HEK293 (cell line): Measurements from ENCODE around the gene INO80.
A peak's percentile ranks its signal among the peaks of the same experiment; 100 is the strongest.

ENCODE experiments used
- CTCF ChIA-PET: fragments of 350-600 bp; formaldehyde crosslinking; extraction: SDS; loops from one replicate; lab custom pipeline; 2021; ENCODE audit warnings: antibody characterized with exemption; lab: Yijun Ruan, JAX
- POLR2A ChIA-PET: fragments of 300-600 bp; formaldehyde crosslinking; extraction: SDS; loops from one replicate; lab custom pipeline; 2020; ENCODE audit warnings: antibody characterized with exemption, inconsistent platforms; lab: Yijun Ruan, JAX
- H3K27ac ChIP-seq: fragments of 200-500 bp; sonication (Bioruptor generic); 2 replicates; pipeline ENCODE4 v1.5.1; 2014; ENCODE audit warnings: low read depth, low read length, control low read depth, inconsistent platforms; ENCODE audit errors: extremely low read depth
- H3K36me3 ChIP-seq, 2 experiments: fragments of 200-500 bp in 1 of 2; sonication (Bioruptor generic) in 1 of 2; 1 replicate in 1 of 2; 2 replicates in 1 of 2; pipeline ENCODE4 v1.5.1; 2014 to 2017; ENCODE audit warnings: inconsistent platforms in 2 of 2, low read length in 2 of 2; ENCODE audit not compliant: control insufficient read depth in 2 of 2, insufficient read depth in 1 of 2
- H3K4me1 ChIP-seq: fragments of 200-500 bp; sonication (Bioruptor generic); 2 replicates; pipeline ENCODE4 v1.5.1; 2014; ENCODE audit warnings: mild to moderate bottlenecking, low read length, inconsistent platforms; ENCODE audit not compliant: control insufficient read depth, insufficient read depth
- H3K4me3 ChIP-seq: 2 replicates; pipeline ENCODE4 v1.5.1; 2011; ENCODE audit warnings: low read depth, mild to moderate bottlenecking, control low read depth, low read length, moderate library complexity
- H3K9me3 ChIP-seq: fragments of 200-500 bp; sonication (Bioruptor generic); 2 replicates; pipeline ENCODE4 v1.5.1; 2014; ENCODE audit warnings: low read depth, low read length, inconsistent platforms; ENCODE audit not compliant: control insufficient read depth, insufficient read depth
- BCL6B ChIP-seq: fragments of 450-650 bp; formaldehyde crosslinking; IDR thresholded peaks from 2 replicates; pipeline ENCODE4 v1.5.1; 2017; ENCODE audit warnings: missing biosample characterization, missing genetic modification characterization
- FEZF1 ChIP-seq: fragments of 450-650 bp; formaldehyde crosslinking; IDR thresholded peaks from 2 replicates; pipeline ENCODE4 v1.5.1; 2016; ENCODE audit warnings: missing biosample characterization, missing genetic modification characterization
- GFI1B ChIP-seq: fragments of 450-650 bp; formaldehyde crosslinking; IDR thresholded peaks from 2 replicates; pipeline ENCODE4 v1.5.1; 2016; ENCODE audit warnings: missing biosample characterization, missing genetic modification characterization
- HIC1 ChIP-seq: fragments of 450-650 bp; formaldehyde crosslinking; IDR thresholded peaks from 2 replicates; pipeline ENCODE4 v1.5.1; 2016; ENCODE audit warnings: missing biosample characterization, missing genetic modification characterization
- KLF7 ChIP-seq: fragments of 450-650 bp; formaldehyde crosslinking; IDR thresholded peaks from 2 replicates; pipeline ENCODE4 v1.5.1; 2016; ENCODE audit warnings: missing biosample characterization, missing genetic modification characterization, borderline replicate concordance
- PRDM10 ChIP-seq: fragments of 450-650 bp; formaldehyde crosslinking; IDR thresholded peaks from 2 replicates; pipeline ENCODE4 v1.5.1; 2016; ENCODE audit warnings: missing biosample characterization, missing genetic modification characterization
- SETDB1 ChIP-seq: IDR thresholded peaks from one replicate; pipeline ENCODE4 v1.6.1; 2017; ENCODE audit warnings: mild to moderate bottlenecking, low read length, moderate library complexity, mixed read lengths; ENCODE audit not compliant: insufficient read length
- SP7 ChIP-seq: fragments of 450-650 bp; formaldehyde crosslinking; IDR thresholded peaks from 2 replicates; pipeline ENCODE4 v1.5.1; 2016; ENCODE audit warnings: missing biosample characterization, missing genetic modification characterization
- TRIM28 ChIP-seq: IDR thresholded peaks from 2 replicates; pipeline ENCODE4 v1.6.1; 2011; ENCODE audit warnings: low read length, control low read depth, borderline replicate concordance
- ZNF138 ChIP-seq: fragments of 450-650 bp; formaldehyde crosslinking; IDR thresholded peaks from 2 replicates; pipeline ENCODE4 v1.5.1; 2016; ENCODE audit warnings: missing biosample characterization, missing genetic modification characterization, borderline replicate concordance
- ZNF175 ChIP-seq: fragments of 450-650 bp; formaldehyde crosslinking; IDR thresholded peaks from 2 replicates; pipeline ENCODE4 v1.5.1; 2016; ENCODE audit warnings: missing biosample characterization, missing genetic modification characterization
- ZNF2 ChIP-seq: fragments of 450-650 bp; formaldehyde crosslinking; IDR thresholded peaks from 2 replicates; pipeline ENCODE4 v1.5.1; 2016; ENCODE audit warnings: missing biosample characterization, missing genetic modification characterization
- ZNF223 ChIP-seq: fragments of 450-650 bp; formaldehyde crosslinking; IDR thresholded peaks from 2 replicates; pipeline ENCODE4 v1.5.1; 2016; ENCODE audit warnings: missing biosample characterization, missing genetic modification characterization
- ZNF580 ChIP-seq: fragments of 450-650 bp; formaldehyde crosslinking; IDR thresholded peaks from 2 replicates; pipeline ENCODE4 v1.5.1; 2016; ENCODE audit warnings: missing biosample characterization, missing genetic modification characterization
- ZNF600 ChIP-seq: fragments of 450-650 bp; formaldehyde crosslinking; IDR thresholded peaks from 2 replicates; pipeline ENCODE4 v1.5.1; 2016; ENCODE audit warnings: missing biosample characterization, missing genetic modification characterization
- ZNF621 ChIP-seq: fragments of 450-650 bp; formaldehyde crosslinking; IDR thresholded peaks from 2 replicates; pipeline ENCODE4 v1.5.1; 2017; ENCODE audit warnings: missing biosample characterization, missing genetic modification characterization
- ZNF624 ChIP-seq: fragments of 450-650 bp; formaldehyde crosslinking; IDR thresholded peaks from 2 replicates; pipeline ENCODE4 v1.5.1; 2017; ENCODE audit warnings: missing biosample characterization, missing genetic modification characterization
- ZNF654 ChIP-seq: fragments of 450-650 bp; formaldehyde crosslinking; IDR thresholded peaks from 2 replicates; pipeline ENCODE4 v1.5.1; 2016; ENCODE audit warnings: low read depth, missing biosample characterization, missing genetic modification characterization
- ZNF76 ChIP-seq: fragments of 450-650 bp; formaldehyde crosslinking; IDR thresholded peaks from 2 replicates; pipeline ENCODE4; 2016; ENCODE audit warnings: low read depth, missing biosample characterization, missing genetic modification characterization, borderline replicate concordance
- ZNF792 ChIP-seq: fragments of 450-650 bp; formaldehyde crosslinking; IDR thresholded peaks from 2 replicates; pipeline ENCODE4 v1.5.1; 2016; ENCODE audit warnings: missing biosample characterization, missing genetic modification characterization
- ZNF830 ChIP-seq: fragments of 450-650 bp; IDR thresholded peaks from 2 replicates; pipeline ENCODE4 v1.5.0; 2018; ENCODE audit warnings: missing biosample characterization, missing genetic modification characterization, low read depth, mild to moderate bottlenecking, moderate library complexity
- ZSCAN30 ChIP-seq: fragments of 450-650 bp; IDR thresholded peaks from 2 replicates; pipeline ENCODE4 v1.5.1; 2018; ENCODE audit warnings: missing biosample characterization, mild to moderate bottlenecking, missing genetic modification characterization, moderate library complexity

The INO80 gene

GRCh38 chr15:41105348-41106334, 10.4 kb downstream of the INO80 start:
- peaks cover 0 to 5% of the 10 kb centered on the region in 2 experiments; a peak in 2 of 3 replicates for H3K36me3 ChIP-seq
- POLR2A ChIA-PET = interaction anchor here (1.7 kb wide), 1 partner anchor 11 kb away, joined by 8 read pairs; the partner anchor contains the start of gene INO80
- H3K9me3 ChIP-seq = no peaks in the 10 kb centered on the region
- H3K4me1 ChIP-seq = no peaks in the 10 kb centered on the region
- no peak overlapping the region for H3K27ac ChIP-seq
- CTCF ChIA-PET = interaction anchor here (0.7 to 0.9 kb wide), 3 partner anchors 9 to 201 kb away, joined by 3 to 4 read pairs (median 3); no protein-coding TSS in a partner anchor
- H3K4me3 ChIP-seq = no peak overlapping the region
- TF ChIP-seq TRIM28 = no peak
- no peak for TF ChIP-seq ZNF2
- no peak for TF ChIP-seq ZNF624
- TF ChIP-seq GFI1B (tag by site-specific recombination) = no peak
- TF ChIP-seq ZNF830 (tag by site-specific recombination) = no peak
- no peak for TF ChIP-seq SP7
- no peak for TF ChIP-seq ZNF654 (tag by site-specific recombination)
- no peak for TF ChIP-seq ZNF175
- TF ChIP-seq, all 188 proteins: peak for 0

- Histone ChIP-seq H3K9me3 (no peaks in the 10 kb centered on the region), H3K4me3 (no peak overlapping the region), H3K4me1 (no peaks in the 10 kb centered on the region), H3K36me3 (peaks cover 0 to 5% of the 10 kb centered on the region in 2 experiments; a peak in 2 of 3 replicates), H3K27ac (no peak overlapping the region)
- TF ChIP-seq HIC1 (tag by site-specific recombination) = no peak
- TF ChIP-seq KLF7 (tag by site-specific recombination) = no peak
- TF ChIP-seq ZNF600 (tag by site-specific recombination) = 0 out of 2 replicates have a peak, but pooled peaks have one; percentile 15
- CTCF ChIA-PET = interaction anchor here (0.6 kb wide), 1 partner anchor 9 kb away, joined by 3 read pairs; no protein-coding TSS in a partner anchor
- POLR2A ChIA-PET = interaction anchor here (0.5 kb wide), 1 partner anchor 174 kb away, joined by 3 read pairs; no protein-coding TSS in a partner anchor
Observed at GRCh38 chr15:41104234-41104633, 11.8 kb downstream of the INO80 start.

GRCh38 chr15:41102854-41103253, 13.2 kb downstream of the INO80 start:
- Histone ChIP-seq H3K27ac (no peak overlapping the region), H3K9me3 (no peaks in the 10 kb centered on the region), H3K4me3 (no peak overlapping the region), H3K36me3 (no peaks in the 10 kb centered on the region; a peak in 1 of 3 replicates), H3K4me1 (no peaks in the 10 kb centered on the region)
- ChIA-PET POLR2A (no interaction called here), CTCF (no interaction called here)
- TF ChIP-seq BCL6B (tag by site-specific recombination) (no peak), PRDM10 (tag by site-specific recombination) (no peak), ZNF624 (no peak), ZNF580 (no peak), ZNF792 (tag by site-specific recombination) (no peak), ZNF621 (tag by site-specific recombination) (no peak), FEZF1 (no peak), ZNF138 (tag by site-specific recombination) (no peak), ZNF76 (tag by site-specific recombination) (no peak), SETDB1 (no peak), ZNF223 (no peak), ZSCAN30 (tag by site-specific recombination) (no peak)
